HepG2 (cell line): ENCODE measurements around the gene FBXO28. TPM values are rescaled to one million over a fixed set of nuclear protein-coding genes. Genes with fewer than 3 reads are reported as not detected.
A peak's percentile ranks its signal among the peaks of the same experiment; 100 is the strongest.

Experiments used
- ATAC-seq: fragments of 200-7000 bp; cut with Tn5 transposase; 3 replicates; pipeline ENCODE4 v1.9.1; 2020; ENCODE audit warnings: mild to moderate bottlenecking, moderate library complexity
- BruUV-seq: library from RNA; stranded (reverse); fragments of 400-500 nt; replicated peaks from 2 replicates; lab custom pipeline; 2021; lab: Mats Ljungman, UMichigan
- CTCF ChIA-PET: fragments of 300-600 bp; formaldehyde crosslinking; extraction: SDS; loops from one replicate; lab custom pipeline; 2021; ENCODE audit warnings: low total read pairs, inconsistent platforms, low intra/inter-chr PET ratio; lab: Yijun Ruan, JAX
- POLR2A ChIA-PET: fragments of 350-600 bp; sonication (Branson Sonifier 250); formaldehyde crosslinking; loops from one replicate; lab custom pipeline; 2020; ENCODE audit warnings: antibody characterized with exemption, inconsistent platforms; lab: Yijun Ruan, JAX
- DNase-seq: peaks from one replicate; pipeline ENCODE4 v3.0.0-alpha.2; 2015; ENCODE audit warnings: low spot score
- FAIRE-seq: peaks from 3 replicates; lab custom pipeline; 2011; peaks lifted over from hg19 to GRCh38; lab: Jason Lieb, UNC
- H2AFZ ChIP-seq: one replicate; pipeline ENCODE4 v1.6.1; 2011; ENCODE audit warnings: low read length, inconsistent platforms
- H3K27ac ChIP-seq: fragments of 300-600 bp; 3 replicates; pipeline ENCODE4 v1.8.0; 2011; ENCODE audit warnings: mixed run types, mild to moderate bottlenecking, mixed read lengths, low read length, inconsistent platforms; ENCODE audit not compliant: insufficient read depth; ENCODE audit errors: extremely low read length
- H3K27me3 ChIP-seq, 2 experiments: fragments of 200-600 bp in 1 of 2; 2 replicates in 1 of 2; 3 replicates in 1 of 2; pipeline versions ENCODE4 v1.6.0 to v1.8.0; 2011; ENCODE audit warnings: low read length in 2 of 2, mild to moderate bottlenecking in 2 of 2, moderate library complexity in 2 of 2, inconsistent platforms in 1 of 2; ENCODE audit not compliant: insufficient read depth in 2 of 2, control insufficient read depth in 1 of 2
- H3K36me3 ChIP-seq, 2 experiments: fragments of 200-600 bp in 1 of 2; replicated peaks in 1 of 2; 2 replicates in 1 of 2; 3 replicates in 1 of 2; pipeline versions ENCODE4 v1.5.1 to v1.8.0; 2011; ENCODE audit warnings: low read length in 2 of 2, inconsistent platforms in 1 of 2; ENCODE audit not compliant: insufficient read depth in 2 of 2, control insufficient read depth in 1 of 2
- H3K4me1 ChIP-seq: 2 replicates; pipeline ENCODE4 v1.5.1; 2012; ENCODE audit warnings: low read length, inconsistent platforms; ENCODE audit not compliant: insufficient read depth
- H3K4me2 ChIP-seq: 2 replicates; pipeline ENCODE4 v1.6.0; 2011; ENCODE audit warnings: low read depth, low read length, inconsistent platforms
- H3K4me3 ChIP-seq, 3 experiments: fragments of 200-600 bp in 1 of 3; sonication (generic), shearing (Covaris generic) in 1 of 3; replicated peaks in 1 of 3; 2 replicates each; pipeline ENCODE4 v1.5.1; 2011 to 2016; ENCODE audit warnings: low read length in 3 of 3, inconsistent platforms in 2 of 3, low read depth in 2 of 3, mild to moderate bottlenecking in 2 of 3, control low read depth in 1 of 3, mixed read lengths in 1 of 3; ENCODE audit not compliant: insufficient read depth in 1 of 3
- H3K79me2 ChIP-seq: one replicate; pipeline ENCODE4 v1.6.1; 2011; ENCODE audit warnings: low read length, inconsistent platforms; ENCODE audit not compliant: insufficient read depth
- H3K9ac ChIP-seq: 2 replicates; pipeline ENCODE4 v1.6.0; 2011; ENCODE audit warnings: mild to moderate bottlenecking, low read depth, low read length, inconsistent platforms; ENCODE audit not compliant: insufficient read depth
- H3K9me3 ChIP-seq: 2 replicates; pipeline ENCODE4 v1.5.1; 2012; ENCODE audit warnings: mild to moderate bottlenecking, low read length
- H4K20me1 ChIP-seq: 2 replicates; pipeline ENCODE4 v1.6.0; 2011; ENCODE audit warnings: inconsistent platforms, mild to moderate bottlenecking, low read length, moderate library complexity; ENCODE audit not compliant: insufficient read depth
- DR1 ChIP-seq: sonication (generic); formaldehyde crosslinking; IDR thresholded peaks from 2 replicates; pipeline ENCODE4 v1.8.0; 2021; ENCODE audit warnings: mild to moderate bottlenecking, missing genetic modification reagents, inconsistent platforms
- HNRNPLL ChIP-seq: fragments of 200-400 bp; formaldehyde crosslinking; IDR thresholded peaks from 2 replicates; pipeline ENCODE4 v1.6.1; 2017; ENCODE audit warnings: mild to moderate bottlenecking, low read depth, low read length; ENCODE audit not compliant: poor library complexity, severe bottlenecking
- HOXA5 ChIP-seq: sonication (generic); formaldehyde crosslinking; IDR thresholded peaks from 2 replicates; pipeline ENCODE4 v1.4.0; 2020; ENCODE audit warnings: missing genetic modification reagents
- LCORL ChIP-seq, 2 experiments: fragments of 450-650 bp in 1 of 2; sonication (generic) in 1 of 2; formaldehyde crosslinking in 1 of 2; IDR thresholded peaks; 2 replicates each; pipeline versions ENCODE4 v1.5.0 to v1.6.1; 2017 to 2020; ENCODE audit warnings: antibody characterized with exemption in 1 of 2, missing genetic modification reagents in 1 of 2
- PITX1 ChIP-seq: sonication (generic); formaldehyde crosslinking; IDR thresholded peaks from 2 replicates; pipeline ENCODE4 v1.5.1; 2020; ENCODE audit warnings: mild to moderate bottlenecking, missing genetic modification reagents
- TBL1XR1 ChIP-seq: fragments of 150-350 bp; IDR thresholded peaks from 2 replicates; pipeline ENCODE4 v1.6.1; 2014; ENCODE audit warnings: borderline replicate concordance, low read length; ENCODE audit not compliant: partially characterized antibody
- TRAFD1 ChIP-seq: sonication (generic); formaldehyde crosslinking; IDR thresholded peaks from 2 replicates; pipeline ENCODE4 v1.5.1; 2020; ENCODE audit warnings: missing genetic modification reagents, mild to moderate bottlenecking, borderline replicate concordance
- WGBS: methylation state at CpG from one replicate; pipeline ENCODE4 v1.1.6; 2017; ENCODE audit warnings: low lambda C conversion rate; 5-methylcytosine and 5-hydroxymethylcytosine counted together
- in situ Hi-C: cut with HindIII; loops from 2 replicates; pipeline ENCODE4 v1.10.0; 2017; ENCODE audit warnings: low pct_unique_long_range_greater_than_20kb; ENCODE audit not compliant: extremely low pct_ligation_motif_present
- intact Hi-C: fragments of 100-400 bp; cut with micrococcal nuclease; formaldehyde crosslinking; loops from one replicate; pipeline ENCODE4 v1.10.0; 2022; ENCODE audit not compliant: unreplicated experiment
- polyA plus RNA-seq, 8 experiments: library from polyadenylated mRNA; depleted of rRNA in 3 of 8; stranded (reverse) in 7 of 8; unstranded in 1 of 8; fragments of >200 nt; fragmentation: Illumina TruSeq in 4 of 8; extraction: Trizol in 4 of 8; gene quantifications; 2 replicates each; pipeline versions ENCODE4 v1.2.1 to v1.2.3, GENCODE V29; 2011 to 2016; ENCODE audit warnings: low read depth in 4 of 8, missing spikeins in 1 of 8, mixed read lengths in 1 of 8; ENCODE audit not compliant: insufficient read depth in 1 of 8
- total RNA-seq, 5 experiments: library from RNA; depleted of rRNA; stranded (reverse); fragments of >200 nt; fragmentation: Illumina TruSeq; extraction: Trizol; gene quantifications; 2 replicates each; pipeline ENCODE4 v1.2.3, GENCODE V29; 2016; ENCODE audit warnings: low read depth in 1 of 5

Gene FBXO28
- total and polyA plus RNA-seq, 2 of the 13 experiments (the other 11 are each of a cell fraction or from before 2014, with no cell fraction given): 8.5 to 29.1 TPM

DNA sequence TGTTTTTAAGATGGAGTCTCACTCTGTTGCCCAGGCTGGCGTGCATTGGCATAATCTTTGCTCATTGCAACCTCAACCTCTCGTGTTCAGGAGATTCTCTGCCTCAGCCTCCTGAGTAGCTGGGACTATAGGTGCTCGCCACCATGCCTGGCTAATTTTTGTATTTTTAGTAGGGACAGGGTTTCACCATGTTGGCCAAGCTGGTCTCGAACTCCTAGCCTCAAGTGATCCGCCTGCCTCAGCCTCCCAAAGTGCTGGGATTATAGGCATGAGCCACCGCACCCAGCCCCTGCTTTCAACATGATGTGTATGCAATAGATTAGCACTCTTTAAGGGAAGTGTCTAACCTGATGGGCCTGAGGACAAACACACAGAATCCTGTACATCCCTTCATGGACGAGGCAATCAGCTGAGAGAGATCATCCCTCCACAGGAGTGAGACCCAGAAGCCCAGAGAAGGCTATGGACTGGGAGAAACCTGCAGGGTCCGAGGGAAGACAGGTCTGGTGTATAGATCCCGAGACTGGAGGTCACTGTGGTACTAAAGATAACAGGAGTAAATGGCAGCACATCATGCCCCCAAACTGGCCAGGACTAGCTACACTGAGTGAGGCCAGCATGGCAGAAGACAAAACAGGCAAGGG is 63.6 kb downstream of the FBXO28 start:
- DNase-seq: no peak
- no peak for ATAC-seq
- POLR2A ChIA-PET: interaction anchor here (0.6 kb wide), 1 partner anchor 1747 kb away, joined by 3 read pairs; the partner anchor contains the start of gene PYCR2
- intact Hi-C loops: no loop called here
- WGBS: 45% methylated on average over 9 of the region's 9 CpGs
- Histone ChIP-seq H3K9me3 (no peaks in the 10 kb centered on the region), H3K9ac (no peak overlapping the region), H4K20me1 (no peaks in the 10 kb centered on the region), H3K79me2 (no peaks in the 10 kb centered on the region), H2AFZ (no peak overlapping the region), H3K4me3 (no peak overlapping the region), H3K27me3 (no peaks in the 10 kb centered on the region; a peak in 1 of 5 replicates), H3K27ac (no peak overlapping the region), H3K4me1 (peaks cover 14% of the 10 kb centered on the region), H3K36me3 (no peaks in the 10 kb centered on the region), H3K4me2 (peak overlapping the region; percentile 24; the same call in 1 of the 2 replicates)
- BruUV-seq: no TSS peak
- TF ChIP-seq DR1 (CRISPR knock-in tag) (no peak), TRAFD1 (no peak), HNRNPLL (no peak), PITX1 (CRISPR knock-in tag) (no peak)
- FAIRE-seq: no peak
- in situ Hi-C loops: no loop called here
- CTCF ChIA-PET: no interaction called here

GRCh38 chr1:224178894-224179293 is 65.0 kb downstream of the FBXO28 start:
- ChIA-PET POLR2A (no interaction called here), CTCF (no interaction called here)
- TF ChIP-seq HOXA5 (CRISPR knock-in tag) (no peak), TBL1XR1 (no peak), LCORL (IDR thresholded peaks at IDR 0.05) (no peak), LCORL (CRISPR knock-in tag; IDR thresholded peaks at IDR 0.05) (no peak)
- Histone ChIP-seq H3K9ac (no peak overlapping the region), H2AFZ (no peak overlapping the region), H3K4me3 (no peak overlapping the region), H3K36me3 (no peaks in the 10 kb centered on the region), H3K4me1 (peaks cover 14% of the 10 kb centered on the region), H3K4me2 (no peak overlapping the region), H3K9me3 (no peaks in the 10 kb centered on the region), H3K79me2 (no peaks in the 10 kb centered on the region), H3K27ac (no peak overlapping the region), H3K27me3 (no peaks in the 10 kb centered on the region), H4K20me1 (no peaks in the 10 kb centered on the region)
- in situ Hi-C loops: no loop called here
- no peak for FAIRE-seq
- DNase-seq: no peak
- no TSS peak for BruUV-seq
- 91% methylated on average over 5 of the region's 5 CpGs for WGBS
- intact Hi-C loops: no loop called here
- ATAC-seq: no peak
